Measurements from ENCODE around the gene ZBTB25.

Gene ZBTB25

DNA sequence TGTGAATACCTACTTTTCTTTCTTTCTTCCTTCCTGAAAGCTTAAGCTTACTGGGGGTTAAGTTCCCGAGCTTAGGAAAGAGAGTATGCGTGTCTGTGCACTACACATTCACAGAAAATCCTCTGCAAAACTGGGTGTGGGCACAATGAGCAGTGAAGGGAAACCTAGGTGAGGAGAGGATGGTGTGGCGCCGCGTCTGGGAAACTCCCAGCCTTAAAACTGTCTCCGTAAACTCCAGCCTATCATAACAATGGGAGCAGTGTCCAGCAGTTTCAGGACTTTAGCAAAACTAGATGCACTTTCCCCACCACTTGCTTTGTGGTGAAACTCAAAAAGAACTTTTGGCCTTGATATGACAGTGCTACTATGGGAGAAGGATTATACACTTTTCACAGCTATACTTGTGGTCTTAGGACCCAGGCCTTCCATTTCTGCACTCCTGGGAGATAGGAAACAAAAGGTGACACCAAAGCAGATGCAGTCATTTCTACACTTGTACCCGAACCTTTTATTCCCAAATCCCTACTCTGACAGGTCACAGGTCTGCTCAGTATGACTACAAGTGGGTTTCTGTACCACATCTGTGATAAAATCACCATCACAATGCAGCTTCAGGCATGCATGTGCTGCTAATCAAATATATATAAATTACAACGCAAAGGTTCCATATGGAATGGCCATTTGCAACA, 27.9 kb downstream of the ZBTB25 start:
- no peak for DNase-seq

DNA sequence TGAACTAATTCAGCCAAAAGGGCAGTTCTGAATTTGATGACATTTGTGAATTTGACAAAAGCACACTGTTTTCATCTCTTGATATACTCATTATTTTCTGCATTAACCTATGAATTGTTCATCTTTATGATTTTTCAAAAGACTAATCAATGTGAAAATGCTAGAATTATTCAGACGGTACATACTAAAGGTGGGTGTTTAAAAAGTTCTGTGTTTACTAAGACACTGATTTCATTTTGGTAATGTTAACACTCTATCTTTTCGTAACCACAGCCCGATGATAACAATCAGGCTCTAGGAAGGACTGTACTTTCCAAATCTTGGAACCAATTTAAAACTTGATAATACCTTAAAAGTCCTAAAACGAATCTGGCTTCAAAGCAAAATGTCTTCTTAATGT, 28.9 kb downstream of the ZBTB25 start:
- DNase-seq: no peak

DNA sequence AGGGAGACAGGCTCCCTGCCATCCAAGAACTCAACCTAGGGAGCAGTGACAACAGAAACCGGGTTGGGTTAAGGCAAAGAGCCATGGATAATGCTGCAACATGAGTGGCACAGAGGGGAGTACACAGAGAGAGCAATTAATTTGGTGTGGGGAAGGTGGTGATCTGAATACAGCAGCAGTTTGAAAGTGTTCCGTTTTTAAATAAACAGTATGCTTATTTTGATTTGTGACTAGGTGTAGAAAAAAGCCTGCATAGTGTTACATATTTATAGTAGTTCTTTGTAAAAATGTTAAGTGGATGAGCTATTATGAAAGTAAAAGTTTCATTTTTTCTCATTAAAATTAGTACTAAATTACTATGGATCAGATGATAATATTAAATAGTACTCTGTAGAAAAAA, 29.6 kb downstream of the ZBTB25 start:
- DNase-seq: no peak

DNA sequence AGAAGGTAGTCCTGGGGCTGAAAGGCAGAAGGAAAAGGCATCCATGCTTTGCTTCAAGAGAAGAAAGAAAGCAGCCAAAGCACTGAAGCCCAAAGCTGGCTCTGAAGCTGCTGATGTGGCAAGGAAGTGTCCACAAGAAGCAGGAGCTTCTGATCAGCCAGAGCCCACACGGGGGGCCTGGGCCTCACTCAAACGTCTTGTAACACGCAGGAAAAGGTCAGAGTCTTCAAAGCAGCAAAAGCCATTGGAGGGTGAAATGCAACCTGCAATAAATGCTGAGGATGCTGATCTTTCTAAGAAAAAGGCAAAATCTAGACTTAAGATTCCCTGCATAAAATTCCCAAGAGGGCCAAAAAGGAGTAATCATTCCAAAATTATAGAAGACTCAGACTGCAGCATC, 35.2 kb downstream of the ZBTB25 start:
- DNase-seq: no peak

DNA sequence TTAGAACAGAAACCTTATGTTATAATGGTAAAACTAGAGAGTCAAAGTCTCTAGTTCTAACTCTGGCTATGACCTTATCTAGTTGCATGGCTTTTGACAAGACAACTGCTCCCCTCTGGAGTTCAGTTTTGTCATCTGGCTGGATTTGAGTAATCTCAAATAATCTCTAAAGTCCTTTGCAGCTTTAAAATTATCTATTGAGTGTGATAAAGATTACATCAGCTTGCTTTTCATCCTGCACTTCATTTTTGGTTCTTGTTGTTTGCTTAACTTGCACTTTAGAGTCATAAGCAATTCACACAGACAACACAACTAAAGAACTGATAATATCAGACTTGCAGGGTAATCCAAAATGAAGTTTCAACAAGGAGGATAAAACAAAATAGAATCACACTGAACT, 36.1 kb downstream of the ZBTB25 start:
- no peak for DNase-seq

DNA sequence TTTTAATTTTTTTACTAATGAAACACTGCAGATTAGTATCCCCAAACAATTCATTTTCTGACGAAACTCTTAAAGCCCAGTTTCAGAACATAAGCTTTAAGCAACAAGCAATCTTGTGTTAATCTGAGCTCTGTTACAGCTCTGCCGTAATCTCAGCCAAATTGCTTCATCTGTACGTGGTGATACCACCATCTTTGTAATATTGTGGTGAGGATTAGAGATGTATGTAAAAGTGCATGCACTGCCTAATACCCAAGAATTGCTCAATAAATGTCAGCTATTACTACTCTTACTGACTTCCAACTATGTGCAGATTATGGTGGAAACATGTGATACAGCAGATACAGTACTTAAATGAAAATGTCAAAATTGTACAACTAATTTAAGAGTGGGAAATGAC, 36.5 kb downstream of the ZBTB25 start:
- no peak for DNase-seq

DNA sequence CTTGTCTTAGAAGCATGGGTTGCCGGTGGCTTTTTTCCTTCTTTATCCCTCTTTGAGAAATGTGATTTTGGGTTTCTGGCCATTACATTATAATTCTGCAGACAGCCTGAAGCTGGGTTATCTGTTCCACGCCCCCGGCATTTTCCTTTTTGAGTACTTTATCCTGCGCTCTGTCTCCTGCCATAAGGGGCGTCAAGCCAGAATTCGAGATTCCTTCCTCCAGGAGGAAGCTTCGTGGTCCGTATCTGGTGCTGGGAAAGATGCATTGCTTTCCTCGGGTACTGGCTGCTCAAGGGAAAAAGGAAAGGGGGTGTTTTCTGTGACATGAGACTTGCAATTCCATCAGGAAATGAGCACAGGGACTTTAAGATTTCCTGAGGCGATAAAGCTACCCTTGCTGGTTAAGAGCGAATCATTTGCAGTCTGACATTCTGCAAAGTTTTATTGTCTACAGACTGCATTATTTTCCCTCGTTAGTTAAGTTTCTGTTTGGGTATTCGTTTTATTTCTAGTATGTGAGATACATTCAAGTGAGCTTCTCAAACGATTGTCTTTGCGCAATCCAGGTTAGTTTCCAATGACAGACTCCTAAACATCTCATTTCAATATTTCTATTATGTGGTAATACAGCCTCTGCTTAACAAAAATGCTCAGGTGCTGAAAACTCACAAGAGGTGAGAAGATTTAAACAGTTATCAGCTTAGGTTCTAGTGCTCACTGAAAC, 37.6 kb downstream of the ZBTB25 start:
- DNase-seq: peak; percentile 28

DNA sequence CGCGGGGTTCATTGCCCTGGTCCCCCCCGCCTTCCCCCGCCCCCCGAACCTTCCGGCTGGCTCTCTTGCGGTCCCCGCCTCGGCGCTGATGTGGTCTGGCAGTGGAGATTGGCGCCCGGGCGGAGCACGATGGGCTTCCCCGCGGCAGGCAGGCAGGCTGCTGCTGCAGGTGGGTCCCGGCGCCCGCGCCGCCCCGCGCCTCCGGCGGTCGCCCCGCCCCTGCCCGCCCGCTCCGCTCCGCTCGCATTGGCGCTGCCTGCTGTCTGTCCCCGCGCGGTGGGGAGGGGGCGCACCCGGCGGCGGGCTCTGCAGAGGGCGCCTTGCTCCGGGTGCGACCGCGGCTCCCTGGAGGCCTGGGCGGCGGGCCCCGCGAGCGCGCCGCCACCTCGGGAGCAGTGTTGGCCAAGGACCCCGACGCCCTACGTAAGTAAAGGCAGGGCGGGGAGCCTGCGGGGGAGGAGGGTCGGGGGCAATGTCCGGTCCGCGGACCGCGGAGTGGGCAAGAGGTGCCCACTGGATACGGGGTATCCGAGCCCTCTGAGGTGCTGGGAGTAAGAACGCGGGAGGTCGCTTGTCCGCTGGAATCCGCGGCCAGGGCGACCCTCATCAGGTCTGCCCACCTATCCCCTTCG, 38.3 kb downstream of the ZBTB25 start, which contains the start of gene AKAP5:
TSS of gene AKAP5 (plus strand) at position 309 of the 632 bp plus-strand sequence. CDS start 2,896 bp downstream, outside the sequence.
- peak; percentile 80 for DNase-seq

DNA sequence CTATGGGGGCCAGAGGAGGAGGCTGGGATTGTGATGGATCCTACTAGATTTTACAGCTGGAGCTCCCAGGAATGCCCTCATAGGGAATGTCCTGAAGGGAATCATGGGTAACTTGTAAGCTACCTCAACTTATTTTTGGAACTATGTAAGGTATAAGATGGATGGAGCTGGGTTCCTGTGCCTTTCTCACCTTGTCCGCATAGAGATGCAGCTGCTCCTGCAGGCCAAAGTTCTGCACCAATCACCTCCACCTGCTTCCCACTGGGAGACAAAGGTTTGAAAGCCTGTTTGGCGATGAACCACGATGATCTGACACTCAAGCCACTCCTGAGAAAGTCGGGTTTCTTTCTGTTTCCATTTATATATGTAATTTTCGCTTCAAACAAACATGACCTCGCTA, 39.0 kb downstream of the ZBTB25 start:
- DNase-seq: no peak

DNA sequence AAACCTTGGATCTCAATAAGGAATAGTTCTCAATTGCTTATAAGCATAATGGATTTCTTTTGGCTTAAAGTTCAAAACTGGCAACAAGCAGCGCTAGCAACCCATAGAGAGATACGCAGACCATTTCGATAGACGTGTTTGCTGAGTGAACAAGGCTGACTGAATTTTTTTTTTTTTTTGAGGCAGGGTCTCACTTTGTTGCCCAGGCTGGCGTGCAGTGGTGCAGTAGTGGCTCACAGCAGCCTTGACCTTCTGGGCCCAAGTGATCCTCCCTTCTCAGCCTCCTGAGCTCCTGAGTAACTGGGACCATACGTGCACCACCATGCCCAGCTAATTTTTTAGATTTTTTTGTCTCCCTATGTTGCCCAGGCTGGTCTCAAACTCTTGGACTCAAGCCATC, 39.8 kb downstream of the ZBTB25 start:
- no peak for DNase-seq

DNA sequence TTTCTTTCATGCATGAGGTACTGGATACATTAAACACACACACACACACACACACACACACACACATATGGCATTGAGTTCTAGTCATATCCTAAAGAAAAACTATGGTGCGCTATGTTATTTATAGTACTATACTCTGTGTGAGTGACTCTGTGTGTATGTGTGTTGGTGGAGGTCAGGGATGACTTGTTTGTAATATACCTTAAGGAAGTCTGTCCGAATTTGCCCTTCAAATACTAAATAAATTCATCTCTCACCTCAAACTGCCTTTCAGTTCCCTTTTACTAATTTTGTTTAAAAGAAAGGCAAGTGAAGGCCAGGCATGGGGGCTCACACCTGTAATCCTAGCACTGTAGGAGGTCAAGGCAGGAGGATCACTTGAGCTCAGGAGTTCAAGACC, 40.4 kb downstream of the ZBTB25 start:
- no peak for DNase-seq

DNA sequence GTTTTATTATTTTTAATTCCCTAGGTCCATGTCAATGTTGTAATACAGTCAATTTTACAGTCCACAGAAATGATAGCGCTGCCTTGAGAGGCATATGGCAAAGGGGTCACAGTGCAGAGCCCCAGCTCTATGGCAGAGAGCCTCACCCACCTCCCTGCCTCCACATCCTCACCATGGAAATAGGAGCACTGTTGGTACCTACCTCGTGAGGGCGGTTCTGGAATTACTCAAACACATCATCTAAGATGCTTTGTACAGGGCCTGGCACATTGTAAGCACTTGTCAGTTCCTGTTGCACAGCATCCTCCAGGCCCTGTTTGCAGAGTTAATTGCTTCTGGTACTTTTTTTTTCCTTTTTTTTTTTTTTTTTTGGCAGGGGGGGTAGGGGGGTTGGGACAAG, 42.4 kb downstream of the ZBTB25 start:
- DNase-seq: no peak

DNA sequence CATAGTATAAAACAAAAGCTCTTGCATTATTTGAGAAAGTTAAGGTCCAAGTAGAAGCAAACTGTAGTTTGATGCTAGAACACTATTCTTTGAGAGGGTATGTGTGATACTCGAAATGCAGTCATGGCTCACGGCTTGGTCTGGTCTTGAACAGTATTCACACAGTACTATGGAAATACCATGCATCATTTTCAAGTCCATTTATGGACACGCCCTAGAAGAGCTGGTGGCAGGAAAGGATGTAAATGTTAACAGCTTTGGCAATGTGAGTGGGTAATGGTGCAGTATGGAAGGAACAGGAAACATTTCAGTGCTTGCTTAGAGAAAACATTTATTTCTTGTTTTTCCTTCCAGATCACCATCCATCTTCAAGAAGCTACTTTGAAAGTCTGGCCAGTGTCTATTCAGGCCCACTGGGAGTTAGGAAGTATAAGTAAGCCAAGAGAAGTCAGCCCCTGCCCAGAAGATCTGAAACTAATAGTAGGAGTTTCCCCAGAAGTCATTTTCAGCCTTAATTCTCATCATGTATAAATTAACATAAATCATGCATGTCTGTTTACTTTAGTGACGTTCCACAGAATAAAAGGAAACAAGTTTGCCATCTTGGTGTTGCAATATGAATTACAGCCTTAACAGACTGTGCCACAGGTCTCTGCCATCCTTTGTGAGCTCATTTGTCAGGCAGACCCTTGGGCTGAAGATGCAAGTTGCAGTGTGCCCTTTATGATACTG, 44.1 kb downstream of the ZBTB25 start:
- DNase-seq: no peak

DNA sequence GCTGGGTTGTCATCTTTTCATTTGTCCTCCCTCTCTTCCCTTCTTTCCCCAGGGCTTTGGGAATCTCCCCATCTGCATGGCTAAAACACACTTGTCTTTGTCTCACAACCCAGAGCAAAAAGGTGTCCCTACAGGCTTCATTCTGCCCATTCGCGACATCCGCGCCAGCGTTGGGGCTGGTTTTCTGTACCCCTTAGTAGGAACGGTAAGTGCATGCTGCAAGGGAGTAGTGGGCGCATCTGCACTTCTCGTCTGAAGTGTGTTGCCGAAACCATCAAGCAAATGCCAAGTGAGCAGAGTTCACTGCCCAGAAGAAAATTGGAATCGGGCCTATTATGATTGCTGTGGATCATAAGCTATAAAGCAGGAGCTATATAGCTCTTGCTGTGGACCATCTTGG, 49.0 kb downstream of the ZBTB25 start:
- no peak for DNase-seq

DNA sequence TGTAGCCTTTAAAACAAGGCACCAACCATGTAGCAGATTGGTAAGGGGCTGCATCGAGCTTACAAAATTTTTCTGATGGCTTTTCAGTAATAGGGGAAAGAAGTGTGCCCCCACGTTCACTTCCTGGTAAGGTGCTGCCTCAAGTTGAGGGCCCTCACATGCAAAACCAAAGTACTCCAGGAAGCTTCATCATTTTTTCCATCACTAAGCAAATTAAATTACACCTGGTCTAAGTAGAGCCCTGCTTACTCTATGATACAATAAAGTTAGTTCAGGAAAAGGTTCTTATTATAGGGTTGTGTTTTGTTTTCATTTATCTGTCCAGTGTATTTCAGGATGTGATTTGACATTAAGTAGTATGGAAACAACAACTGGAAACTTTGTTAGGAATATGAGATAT, 53.4 kb downstream of the ZBTB25 start:
- no peak for DNase-seq

DNA sequence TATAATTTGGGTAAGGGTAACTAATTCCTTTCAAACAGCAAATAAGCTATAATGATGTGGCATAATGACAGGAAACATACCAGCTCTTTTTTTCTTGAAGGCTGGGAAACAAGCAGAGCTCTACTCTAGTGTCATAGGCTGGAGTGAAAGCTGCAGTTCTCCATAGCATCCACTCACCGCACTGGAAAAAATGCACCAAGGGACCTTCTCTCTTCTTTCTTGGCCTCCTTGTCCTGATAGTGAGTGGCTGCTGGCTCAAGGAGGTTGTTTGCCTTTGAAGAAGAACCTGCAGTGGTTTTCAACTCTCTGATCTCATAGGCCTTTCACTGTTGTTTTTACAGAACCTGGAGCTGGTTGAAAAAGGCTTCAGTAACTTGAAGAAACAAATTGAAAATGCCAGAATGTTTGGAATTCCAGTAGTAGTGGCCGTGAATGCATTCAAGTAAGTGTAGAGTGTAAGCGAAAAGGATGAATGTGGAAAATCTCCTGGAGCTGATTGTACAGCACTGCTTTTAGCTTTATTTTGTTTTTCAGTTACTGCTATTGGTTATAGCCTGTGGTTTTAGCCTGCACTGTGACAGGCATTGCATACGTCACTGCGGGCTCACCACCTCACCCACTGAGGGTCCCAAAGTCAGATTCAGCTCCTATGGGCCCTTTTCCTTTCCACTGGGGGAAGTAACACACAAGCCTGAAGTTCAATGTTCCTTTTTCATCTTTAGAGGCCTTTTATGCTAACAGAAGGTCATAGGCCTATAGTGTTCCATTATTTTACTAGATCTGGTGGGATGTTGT, 55.6 kb downstream of the ZBTB25 start:
- DNase-seq: no peak

DNA sequence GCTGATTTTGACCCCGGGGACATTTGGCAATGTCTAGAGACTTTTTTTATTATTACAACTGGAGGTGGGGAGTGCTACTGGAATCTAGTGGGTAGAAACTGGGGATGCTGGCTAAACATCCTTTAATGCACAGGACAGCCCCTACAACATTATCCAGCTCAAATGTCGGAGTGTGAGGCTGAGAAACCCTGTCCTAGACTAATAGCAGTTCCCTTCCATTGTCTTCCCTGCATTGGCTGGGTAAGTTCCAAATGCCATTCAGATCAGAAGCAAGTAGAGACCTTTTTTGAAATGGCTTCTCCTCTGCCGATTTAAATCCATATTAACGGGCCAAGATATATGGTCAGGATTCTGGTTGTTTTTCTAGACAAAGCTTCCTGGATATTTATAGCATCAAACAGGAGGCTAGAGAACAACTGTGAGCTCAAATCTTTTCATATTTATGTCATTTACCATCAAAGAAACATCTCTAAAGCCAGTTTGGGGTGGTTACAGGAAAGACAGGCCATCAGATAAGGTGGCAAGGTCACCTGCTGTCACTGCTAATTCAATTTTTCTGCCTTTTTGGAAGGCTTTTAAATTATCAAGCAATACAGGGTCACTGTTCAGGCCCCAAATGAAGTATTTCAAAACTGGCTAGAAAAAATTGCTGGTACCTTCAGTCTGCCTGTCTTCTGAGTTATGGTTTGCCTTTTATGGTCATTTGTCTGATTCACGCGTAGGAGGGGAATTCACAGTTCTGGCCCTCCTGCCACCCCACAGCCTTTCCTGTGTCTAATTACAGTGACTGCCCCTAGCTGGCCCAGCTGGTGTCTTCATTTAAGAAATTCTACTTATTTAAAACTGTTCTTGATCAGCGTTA, 58.4 kb downstream of the ZBTB25 start:
- DNase-seq: no peak

DNA sequence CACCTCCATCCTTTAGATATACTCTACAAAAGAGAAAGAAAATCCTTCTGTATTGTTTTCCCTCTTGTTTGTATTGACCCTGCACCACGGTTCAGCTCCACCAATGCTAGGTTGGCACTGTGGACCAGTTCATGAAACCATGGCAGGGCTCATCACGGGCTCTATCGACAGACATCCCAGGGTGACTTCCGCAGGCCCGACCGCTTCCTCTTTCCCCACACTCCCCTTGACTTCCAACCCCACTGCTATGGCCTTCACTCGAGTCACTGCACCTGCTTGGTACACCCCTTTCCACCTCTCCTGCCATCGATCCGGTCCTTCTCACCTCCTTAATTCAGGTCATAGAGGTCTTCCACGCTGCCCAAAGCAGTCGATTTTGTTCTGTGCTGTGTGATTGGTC, 59.5 kb downstream of the ZBTB25 start:
- no peak for DNase-seq

DNA sequence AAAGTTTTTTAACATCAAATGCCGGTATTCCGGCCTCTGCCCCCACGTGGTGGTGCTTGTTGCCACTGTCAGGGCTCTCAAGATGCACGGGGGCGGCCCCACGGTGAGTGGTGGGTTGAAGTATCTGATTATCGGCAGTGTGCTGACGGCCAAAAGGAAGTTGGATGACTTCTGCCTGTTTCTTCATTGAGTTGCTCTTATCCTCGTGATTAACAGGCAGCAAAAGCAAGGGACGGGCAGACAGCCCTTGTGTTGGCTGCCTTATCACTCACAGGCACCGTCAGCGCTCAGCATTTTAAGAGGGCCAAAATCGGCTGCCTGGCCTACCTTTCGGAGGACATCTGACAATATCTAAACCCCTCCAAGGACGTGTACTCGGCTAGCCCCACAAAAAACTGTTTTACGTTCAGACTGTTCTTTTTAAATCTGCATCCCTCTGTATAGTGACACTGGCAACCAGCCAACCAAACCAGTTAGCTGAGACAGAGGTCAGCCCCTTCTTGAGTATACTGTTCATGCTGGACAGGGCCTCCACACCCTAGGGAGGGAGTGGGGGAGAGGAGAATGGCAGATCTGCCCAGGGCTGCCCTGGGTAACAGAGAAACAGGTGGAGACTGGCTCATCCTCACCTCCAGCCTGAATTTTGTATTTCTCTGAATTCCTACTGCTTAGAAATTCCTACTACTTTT, 61.2 kb downstream of the ZBTB25 start:
- DNase-seq: no peak

DNA sequence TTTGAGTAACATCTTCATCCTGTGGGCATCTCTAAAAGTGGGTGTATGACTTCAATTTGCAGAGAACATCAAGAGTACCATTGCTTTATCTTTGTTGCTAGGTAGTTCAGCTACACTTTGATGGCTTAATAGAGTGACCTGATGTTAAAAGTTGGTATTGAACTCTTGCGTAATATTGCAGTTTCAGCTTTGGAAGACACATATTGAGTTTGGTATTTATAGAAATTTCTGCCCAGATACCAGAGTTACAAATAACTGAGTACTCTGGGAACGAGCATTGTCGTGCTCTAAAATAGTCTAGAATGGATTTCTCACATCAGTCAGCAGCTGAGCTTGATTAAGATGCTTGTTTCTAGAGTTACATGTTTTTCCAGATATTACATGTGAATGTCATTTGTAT, 63.1 kb downstream of the ZBTB25 start:
- DNase-seq: no peak

DNA sequence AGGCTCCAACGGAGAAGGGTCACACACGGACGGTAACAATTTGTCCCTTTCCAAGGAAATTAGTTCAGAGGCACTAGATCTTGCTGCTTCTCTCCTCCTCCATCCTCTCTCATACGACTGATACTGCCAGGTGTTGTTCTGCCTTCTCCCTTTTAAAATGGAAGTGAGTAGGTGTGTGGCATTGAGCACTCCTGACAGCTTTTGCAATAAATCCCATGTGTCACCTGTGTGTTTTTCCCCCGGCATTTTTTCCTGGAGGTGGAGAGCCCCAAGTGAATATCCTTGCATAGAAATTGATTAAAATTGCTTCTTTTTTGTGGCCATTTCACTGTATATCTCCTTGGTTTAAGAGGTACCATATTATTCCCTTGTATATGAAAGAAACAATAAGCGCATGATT, 64.5 kb downstream of the ZBTB25 start:
- no peak for DNase-seq

Measured in NCI-H1092 (cell line).